MCF 10A (cell line): Measurements from ENCODE around the gene ADRA1B. TPM values are rescaled to one million over a fixed set of nuclear protein-coding genes. Genes with fewer than 3 reads are reported as not detected.

Experiments used
- BruUV-seq: library from RNA; stranded (reverse); fragments of 400-500 nt; replicated peaks from 2 replicates; lab custom pipeline; 2021; lab: Mats Ljungman, UMichigan
- CTCF ChIA-PET: fragments of 300-600 bp; sonication (Branson Sonifier 250); formaldehyde crosslinking; extraction: SDS; loops from one replicate; lab custom pipeline; 2021; ENCODE audit warnings: antibody characterized with exemption, inconsistent platforms; lab: Yijun Ruan, JAX
- POLR2A ChIA-PET: fragments of 300-600, 350-650 bp; sonication (Branson Sonifier 250); formaldehyde crosslinking; extraction: SDS; loops from one replicate; lab custom pipeline; 2020; ENCODE audit warnings: antibody characterized with exemption, inconsistent platforms; lab: Yijun Ruan, JAX
- DNase-seq: peaks from one replicate; pipeline ENCODE4 v3.0.0-alpha.2; 2018; ENCODE audit not compliant: unreplicated experiment
- H3K27ac Mint-ChIP-seq: one replicate; pipeline ENCODE4 v1.8.0; 2022; ENCODE audit warnings: mild to moderate bottlenecking, low read depth, mixed read lengths; ENCODE audit not compliant: unreplicated experiment
- H3K27me3 Mint-ChIP-seq: one replicate; pipeline ENCODE4 v1.8.0; 2022; ENCODE audit warnings: mixed read lengths; ENCODE audit not compliant: insufficient read depth, unreplicated experiment
- H3K36me3 Mint-ChIP-seq: one replicate; pipeline ENCODE4 v1.8.0; 2022; ENCODE audit warnings: mild to moderate bottlenecking, moderate library complexity, mixed read lengths; ENCODE audit not compliant: insufficient read depth, unreplicated experiment
- H3K4me1 Mint-ChIP-seq: one replicate; pipeline ENCODE4 v1.8.0; 2022; ENCODE audit warnings: mixed read lengths; ENCODE audit not compliant: insufficient read depth, unreplicated experiment
- H3K4me3 Mint-ChIP-seq: one replicate; pipeline ENCODE4 v1.8.0; 2022; ENCODE audit warnings: mild to moderate bottlenecking, moderate library complexity, mixed read lengths; ENCODE audit not compliant: unreplicated experiment
- H3K9me3 Mint-ChIP-seq: one replicate; pipeline ENCODE4 v1.8.0; 2022; ENCODE audit warnings: mixed read lengths; ENCODE audit not compliant: unreplicated experiment
- intact Hi-C: fragments of 100-400 bp; cut with micrococcal nuclease; formaldehyde crosslinking; loops from 2 replicates; pipeline ENCODE4 v1.14.1; 2022
- total RNA-seq: library from RNA; stranded (reverse); gene quantifications from 2 replicates; pipeline ENCODE4 v1.2.3, GENCODE V29; 2022
- TF ChIP-seq, protein P1 (sequence below): fragments of 200-600 bp; IDR thresholded peaks from one replicate; pipeline ENCODE4 v1.8.0; 2022; ENCODE audit warnings: antibody characterized with exemption, mild to moderate bottlenecking; ENCODE audit not compliant: unreplicated experiment

The ADRA1B gene
- total RNA-seq, 1 experiment from 2014 or later: 0.14 TPM

DNA sequence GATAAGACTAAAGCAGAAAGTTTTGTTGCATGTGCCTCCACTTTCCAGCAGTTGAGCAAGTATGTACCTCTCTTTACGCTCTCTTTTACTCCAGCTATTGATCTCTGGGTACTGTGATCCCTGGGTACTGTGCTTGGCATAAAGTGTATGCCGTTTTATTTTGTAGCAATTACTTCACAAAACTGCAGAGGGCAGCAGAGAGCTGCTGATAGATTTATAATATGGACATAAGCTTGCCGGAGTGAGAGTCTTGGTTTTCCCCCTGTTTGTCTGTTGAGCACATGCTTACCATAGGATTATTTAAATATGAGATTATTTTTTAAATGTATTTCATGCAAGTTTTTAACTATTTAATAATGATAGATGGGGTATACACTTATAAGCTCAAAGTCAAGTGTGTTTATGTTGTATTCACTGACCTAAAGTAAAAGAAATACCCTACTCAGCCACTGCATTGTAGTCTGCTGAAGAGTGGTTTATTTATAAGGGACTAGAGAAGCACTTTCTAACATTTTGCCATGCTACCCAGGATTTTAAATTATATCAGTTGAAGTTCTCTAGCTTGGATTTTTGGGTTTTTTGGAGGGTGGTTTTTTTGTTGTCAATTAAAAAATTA, 105.7 kb downstream of the ADRA1B start:
- Mint-ChIP-seq H3K4me3 (no peak overlapping the region), H3K9me3 (no peaks in the 10 kb centered on the region), H3K27me3 (no peaks in the 10 kb centered on the region), H3K4me1 (peaks cover 13% of the 10 kb centered on the region), H3K36me3 (peaks cover 78% of the 10 kb centered on the region), H3K27ac (no peak overlapping the region)
- intact Hi-C loops: loop anchor here (1.0 to 5.0 kb wide), 5 partner anchors 60 to 369 kb away; no protein-coding TSS in a partner anchor
- TF ChIP-seq, protein P1, sequence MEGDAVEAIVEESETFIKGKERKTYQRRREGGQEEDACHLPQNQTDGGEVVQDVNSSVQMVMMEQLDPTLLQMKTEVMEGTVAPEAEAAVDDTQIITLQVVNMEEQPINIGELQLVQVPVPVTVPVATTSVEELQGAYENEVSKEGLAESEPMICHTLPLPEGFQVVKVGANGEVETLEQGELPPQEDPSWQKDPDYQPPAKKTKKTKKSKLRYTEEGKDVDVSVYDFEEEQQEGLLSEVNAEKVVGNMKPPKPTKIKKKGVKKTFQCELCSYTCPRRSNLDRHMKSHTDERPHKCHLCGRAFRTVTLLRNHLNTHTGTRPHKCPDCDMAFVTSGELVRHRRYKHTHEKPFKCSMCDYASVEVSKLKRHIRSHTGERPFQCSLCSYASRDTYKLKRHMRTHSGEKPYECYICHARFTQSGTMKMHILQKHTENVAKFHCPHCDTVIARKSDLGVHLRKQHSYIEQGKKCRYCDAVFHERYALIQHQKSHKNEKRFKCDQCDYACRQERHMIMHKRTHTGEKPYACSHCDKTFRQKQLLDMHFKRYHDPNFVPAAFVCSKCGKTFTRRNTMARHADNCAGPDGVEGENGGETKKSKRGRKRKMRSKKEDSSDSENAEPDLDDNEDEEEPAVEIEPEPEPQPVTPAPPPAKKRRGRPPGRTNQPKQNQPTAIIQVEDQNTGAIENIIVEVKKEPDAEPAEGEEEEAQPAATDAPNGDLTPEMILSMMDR: peak; percentile 82
- peak; percentile 81 for DNase-seq
- ChIA-PET POLR2A (interaction anchor here (0.5 to 2.4 kb wide), 15 partner anchors 9 to 433 kb away, joined by 3 to 23 read pairs (median 3); partner anchors contain the start of gene TTC1), CTCF (interaction anchor here (0.5 to 10.1 kb wide), 81 partner anchors 8 to 683 kb away, joined by 3 to 175 read pairs (median 5); partner anchors contain the start of genes C1QTNF2, PWWP2A, SLU7 and TTC1)
- BruUV-seq: no TSS peak

Other genes starting within 250 kb of the ADRA1B start
- 84.6 and 100 TPM in 2 replicates for gene TTC1, start 92.7 kb downstream of the ADRA1B start, total RNA-seq
- 20.6 and 21.3 TPM in 2 replicates for gene PWWP2A, start 203.0 kb downstream of the ADRA1B start, total RNA-seq